Measurements from ENCODE around the gene HNF4A.

Gene HNF4A

DNA sequence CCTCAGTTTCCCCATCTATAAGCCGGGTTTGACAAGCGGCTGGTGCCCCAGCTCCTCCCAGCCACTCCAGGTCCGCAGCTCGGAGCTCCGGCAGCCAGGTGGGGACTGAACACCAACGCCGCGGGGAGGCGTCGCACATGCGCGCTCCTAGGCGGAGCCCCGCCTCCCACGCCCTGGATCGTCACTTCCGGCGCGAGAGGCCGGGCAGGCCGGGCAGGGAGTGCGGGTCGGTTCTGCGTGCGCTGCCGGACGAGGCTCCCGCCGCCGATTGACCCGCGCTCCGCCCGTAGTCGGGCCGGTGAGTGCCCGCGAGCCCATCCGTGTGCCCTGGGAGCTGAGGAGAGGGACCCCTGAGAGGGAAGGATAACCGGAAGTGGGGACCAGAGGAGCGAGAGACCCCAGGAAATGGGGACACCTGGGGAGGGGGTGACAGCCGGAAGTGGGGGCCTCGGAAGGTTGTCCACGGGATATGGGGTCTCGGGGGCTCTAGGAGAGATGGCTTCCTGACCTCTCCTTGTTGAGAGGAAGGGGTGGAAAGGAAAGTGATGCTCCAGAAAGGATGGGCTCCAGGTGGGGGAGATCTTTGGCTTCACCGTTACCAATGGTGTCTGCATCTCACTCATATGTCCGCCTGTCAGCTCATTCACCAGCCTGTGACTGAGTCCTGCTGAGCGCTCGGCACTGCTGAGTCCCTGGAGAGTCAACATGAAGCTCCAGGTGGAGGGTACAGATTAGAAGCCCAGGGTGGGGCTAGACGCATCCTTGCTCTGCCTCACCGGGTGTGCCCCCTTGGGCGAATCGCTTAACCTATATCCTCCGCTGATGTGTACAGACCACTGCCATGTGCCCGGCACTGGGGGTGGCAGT is 120.4 kb downstream of the HNF4A start, which contains the start of gene TTPAL:
TSS of gene TTPAL (plus strand) at position 181 of the 867 bp plus-strand sequence. CDS start 4,126 bp downstream, outside the sequence.
- peak; percentile 84 for DNase-seq

DNA sequence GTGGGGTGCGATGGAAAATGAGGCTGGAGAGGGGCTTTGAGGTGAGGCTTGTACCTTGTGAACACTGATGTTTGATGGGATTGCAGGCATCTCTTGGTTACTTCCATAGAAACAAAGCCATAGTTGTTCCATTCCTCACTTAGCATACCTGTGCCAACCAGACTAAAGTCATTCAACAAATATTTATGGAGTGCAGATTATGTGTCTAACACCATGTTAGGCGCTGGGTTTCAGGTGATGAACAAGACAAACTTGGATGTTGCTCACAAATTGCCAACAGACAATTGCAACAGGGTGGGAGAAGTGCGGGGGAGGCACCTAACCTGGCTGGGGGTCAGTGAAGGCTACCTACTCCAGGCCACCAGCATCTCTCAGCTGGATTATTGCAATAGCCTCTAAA is 121.7 kb downstream of the HNF4A start:
- DNase-seq: peak; percentile 30

DNA sequence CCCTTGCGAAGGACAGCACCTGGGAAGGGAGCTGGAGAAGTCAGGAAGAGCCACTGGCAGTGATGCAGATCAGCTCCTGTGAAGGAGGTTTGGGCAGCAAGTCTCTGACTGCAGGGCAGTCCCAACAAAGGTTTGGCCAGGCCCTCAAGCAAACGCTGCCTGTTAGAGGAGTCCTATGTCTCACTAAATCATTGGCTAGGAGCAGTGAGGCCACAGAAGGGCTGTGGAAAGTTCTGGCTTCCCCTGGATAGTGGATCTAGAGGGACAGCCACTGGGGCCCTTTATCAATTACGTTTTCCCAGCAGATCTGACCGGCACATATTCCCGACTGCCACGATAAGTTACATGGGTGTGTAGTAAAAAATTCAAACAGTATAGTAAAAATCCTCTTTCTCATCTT is 122.7 kb downstream of the HNF4A start:
- no peak for DNase-seq

DNA sequence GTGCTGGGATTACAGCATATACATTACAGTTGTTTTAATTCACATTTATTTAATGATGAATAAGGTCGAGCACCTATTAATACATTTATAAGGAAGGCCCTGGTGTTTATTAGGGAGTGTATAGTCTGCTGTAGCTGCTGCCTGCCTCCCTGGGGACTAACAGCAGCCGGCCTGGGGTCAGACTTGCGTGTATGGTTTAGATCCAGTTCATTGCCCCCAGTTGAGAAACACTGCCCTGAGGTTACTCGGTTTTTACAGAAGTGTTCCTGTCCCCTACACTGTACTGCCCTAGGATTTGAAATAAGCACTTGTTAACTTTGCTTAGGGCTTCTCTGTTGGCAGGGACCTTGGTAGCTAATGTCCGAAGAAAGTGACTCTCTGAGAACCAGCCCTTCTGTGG is 124.1 kb downstream of the HNF4A start:
- no peak for DNase-seq

DNA sequence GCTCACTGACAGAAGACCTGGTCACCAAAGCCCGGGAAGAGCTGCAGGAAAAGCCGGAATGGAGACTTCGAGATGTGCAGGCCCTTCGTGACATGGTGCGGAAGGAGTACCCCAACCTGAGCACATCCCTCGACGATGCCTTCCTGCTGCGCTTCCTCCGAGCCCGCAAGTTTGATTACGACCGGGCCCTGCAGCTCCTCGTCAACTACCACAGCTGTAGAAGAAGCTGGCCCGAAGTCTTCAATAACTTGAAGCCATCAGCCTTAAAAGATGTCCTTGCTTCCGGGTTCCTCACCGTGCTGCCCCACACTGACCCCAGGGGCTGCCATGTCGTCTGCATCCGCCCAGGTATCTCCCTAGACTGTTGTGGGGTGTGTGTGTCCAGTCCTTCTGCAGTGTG is 124.6 kb downstream of the HNF4A start:
- no peak for DNase-seq

DNA sequence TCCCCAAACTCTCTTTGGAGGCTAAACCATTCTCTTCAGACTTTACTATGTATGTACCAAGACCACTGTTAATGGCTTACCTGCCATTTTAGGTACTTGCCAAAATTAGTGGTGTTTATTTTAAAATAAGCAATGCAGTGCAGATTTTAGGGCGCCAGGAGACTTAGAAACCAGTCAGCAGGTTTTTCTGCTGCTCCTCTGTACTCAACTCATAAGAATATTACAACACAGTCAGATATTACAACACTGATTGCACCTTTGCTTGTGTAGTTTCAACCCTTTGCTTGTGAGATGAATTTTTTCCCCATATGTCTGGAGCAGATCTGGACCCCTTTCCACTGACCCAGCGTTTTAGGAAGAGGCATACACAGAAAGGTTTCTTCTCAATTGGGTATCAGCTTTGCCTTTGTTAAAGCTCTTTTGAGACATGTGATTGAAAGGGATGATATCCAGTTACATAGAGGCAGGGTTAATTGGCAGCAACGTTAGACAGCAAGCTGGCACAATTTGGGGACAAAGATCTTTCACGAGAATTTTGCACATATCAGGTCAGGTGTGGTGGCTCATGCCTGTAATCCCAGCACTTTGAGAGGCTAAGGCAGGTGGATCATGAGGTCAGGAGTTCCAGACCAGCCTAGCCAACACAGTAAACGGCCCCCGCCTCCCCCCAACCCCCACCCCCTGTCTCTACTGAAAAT is 126.4 kb downstream of the HNF4A start:
- no peak for DNase-seq

DNA sequence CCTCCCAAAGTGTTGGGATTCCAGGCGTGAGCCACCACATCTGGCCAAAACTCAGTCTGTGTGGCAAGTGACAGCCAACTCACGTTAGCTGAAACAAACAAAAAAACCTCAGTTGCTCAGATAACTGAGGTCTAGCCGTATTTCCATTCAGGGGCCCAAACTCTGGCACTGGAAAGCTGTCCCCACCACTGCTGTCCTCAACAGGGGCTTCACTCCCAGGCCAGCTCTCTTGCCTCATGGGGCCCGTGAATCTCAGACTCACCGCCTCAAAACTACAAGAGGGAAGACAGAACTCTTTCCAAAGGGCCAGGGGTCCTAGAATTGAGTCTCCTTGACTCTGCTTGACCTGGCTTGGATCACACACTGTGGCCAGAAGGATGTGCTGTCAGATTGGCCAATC is 127.6 kb downstream of the HNF4A start:
- no peak for DNase-seq

All from NCI-H226 (cell line).